ENCODE data around the gene FGD4.
"Not testable (repeated sequence)": the region's sequence is repeated elsewhere in the genome, so short reads cannot be mapped to it uniquely, and the experiment has no call there.

The FGD4 gene

DNA sequence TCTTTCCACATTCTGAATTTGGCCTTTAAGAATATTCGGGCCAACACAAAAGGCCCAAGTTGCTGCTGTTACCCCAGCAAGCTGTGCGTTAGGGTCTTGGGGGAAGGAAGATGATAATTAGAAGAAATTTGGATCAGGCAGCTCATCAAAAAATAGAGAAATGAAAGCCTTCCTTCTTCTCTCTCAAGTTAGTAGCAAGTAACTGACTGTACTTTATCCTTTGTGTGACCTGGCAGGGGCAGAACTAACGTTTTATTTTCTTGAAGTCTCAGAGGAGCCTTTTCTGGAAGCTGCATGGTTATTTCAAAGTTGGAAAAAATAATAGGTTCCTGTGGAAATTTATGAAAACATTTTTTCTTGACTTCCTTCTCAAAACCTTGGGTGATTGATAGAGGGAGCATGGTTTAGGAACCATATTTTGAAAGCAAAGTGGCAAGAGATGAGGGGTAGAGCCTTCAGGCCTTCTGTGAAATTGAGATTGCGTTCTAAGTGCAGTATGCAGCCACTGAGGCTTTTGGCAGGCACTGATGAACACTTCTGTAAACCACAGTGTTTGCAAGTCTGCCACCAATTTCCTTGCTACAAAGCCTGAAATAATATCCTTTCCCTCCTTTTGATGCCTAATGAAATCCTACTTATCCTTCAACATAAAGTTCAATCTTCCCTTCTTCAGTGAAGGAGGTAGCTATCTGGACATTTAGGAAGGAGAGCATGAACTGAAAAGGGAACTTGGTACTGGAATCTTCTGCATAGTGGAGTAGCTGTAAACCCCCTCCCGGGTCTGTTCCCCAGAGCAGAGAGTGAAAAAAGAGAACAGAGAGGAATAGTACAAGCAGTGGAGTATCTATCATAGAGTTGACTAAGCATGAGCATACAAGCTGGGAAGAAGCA, 123.2 kb downstream of the FGD4 start:
- H3K27ac Mint-ChIP-seq = no peak overlapping the region
- no peak overlapping the region for H3K4me3 Mint-ChIP-seq
- H3K27me3 Mint-ChIP-seq (ENCODE audit: low read depth) = no peaks in the 10 kb centered on the region
- H3K36me3 Mint-ChIP-seq (ENCODE audit: low read depth) = no peaks in the 10 kb centered on the region
- no peaks in the 10 kb centered on the region for H3K9me3 Mint-ChIP-seq
- peaks cover 7% of the 10 kb centered on the region for H3K4me1 Mint-ChIP-seq (ENCODE audit: low read depth)

DNA sequence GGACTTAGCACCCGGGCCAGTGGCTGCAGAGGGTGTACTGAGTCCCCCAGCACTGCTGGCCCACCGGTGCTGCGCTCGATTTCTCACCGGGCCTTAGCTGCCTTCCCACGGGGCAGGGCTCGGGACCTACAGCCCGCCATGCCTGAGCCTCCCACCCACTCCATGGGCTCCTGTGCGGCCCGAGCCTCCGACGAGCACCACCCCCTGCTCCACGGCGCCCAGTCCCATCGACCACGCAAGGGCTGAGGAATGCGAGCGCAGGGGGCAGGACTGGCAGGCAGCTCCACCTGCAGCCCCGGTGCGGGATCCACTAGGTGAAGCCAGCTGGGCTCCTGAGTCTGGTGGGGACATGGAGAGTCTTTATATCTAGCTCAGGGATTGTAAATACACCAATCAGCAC, 126.4 kb downstream of the FGD4 start:
- not testable (repeated sequence) for H3K36me3 Mint-ChIP-seq (ENCODE audit: low read depth); H3K27me3 Mint-ChIP-seq (ENCODE audit: low read depth); H3K4me3 Mint-ChIP-seq; H3K4me1 Mint-ChIP-seq (ENCODE audit: low read depth); H3K9me3 Mint-ChIP-seq; H3K27ac Mint-ChIP-seq

DNA sequence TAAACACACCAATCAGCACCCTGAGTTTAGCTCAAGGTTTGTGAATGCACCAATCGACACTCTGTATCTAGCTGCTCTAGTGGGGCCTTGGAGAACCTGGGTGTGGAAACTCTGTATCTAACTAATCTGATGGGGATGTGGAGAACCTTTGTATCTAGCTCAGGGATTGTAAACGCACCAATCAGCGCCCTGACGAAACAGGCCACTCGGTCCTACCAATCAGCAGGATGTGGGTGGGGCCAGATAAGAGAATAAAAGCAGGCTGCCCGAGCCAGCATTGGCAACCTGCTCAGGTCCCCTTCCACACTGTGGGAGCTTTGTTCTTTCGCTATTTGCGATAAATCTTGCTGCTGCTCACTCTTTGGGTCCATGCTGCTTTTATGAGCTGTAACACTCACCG, 127.0 kb downstream of the FGD4 start:
- not testable (repeated sequence) for H3K9me3 Mint-ChIP-seq; H3K27ac Mint-ChIP-seq; H3K27me3 Mint-ChIP-seq (ENCODE audit: low read depth); H3K4me1 Mint-ChIP-seq (ENCODE audit: low read depth); H3K36me3 Mint-ChIP-seq (ENCODE audit: low read depth); H3K4me3 Mint-ChIP-seq

DNA sequence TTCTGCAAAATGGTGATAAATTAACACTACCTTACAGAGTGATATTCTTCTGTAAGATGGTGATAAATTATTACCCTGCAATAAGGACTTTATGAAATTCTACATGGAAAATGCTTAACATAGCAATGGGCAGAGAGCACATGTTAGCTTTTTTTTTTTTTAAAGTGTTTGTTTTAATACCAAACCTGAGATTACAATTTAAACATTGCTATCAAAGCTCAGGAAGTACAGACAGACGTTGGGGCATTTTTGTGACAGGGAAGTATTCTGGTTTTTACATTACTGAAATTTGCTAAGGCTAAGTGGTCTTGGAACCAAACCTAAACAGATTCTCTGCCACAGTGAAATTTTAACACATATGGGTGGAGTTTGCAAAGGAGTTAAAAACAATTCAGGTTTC, 133.1 kb downstream of the FGD4 start:
- no peak overlapping the region for H3K4me3 Mint-ChIP-seq
- H3K36me3 Mint-ChIP-seq (ENCODE audit: low read depth) = no peaks in the 10 kb centered on the region
- no peaks in the 10 kb centered on the region for H3K9me3 Mint-ChIP-seq
- H3K4me1 Mint-ChIP-seq (ENCODE audit: low read depth) = peaks cover 5% of the 10 kb centered on the region
- peaks cover 33% of the 10 kb centered on the region for H3K27me3 Mint-ChIP-seq (ENCODE audit: low read depth)
- H3K27ac Mint-ChIP-seq = no peak overlapping the region

DNA sequence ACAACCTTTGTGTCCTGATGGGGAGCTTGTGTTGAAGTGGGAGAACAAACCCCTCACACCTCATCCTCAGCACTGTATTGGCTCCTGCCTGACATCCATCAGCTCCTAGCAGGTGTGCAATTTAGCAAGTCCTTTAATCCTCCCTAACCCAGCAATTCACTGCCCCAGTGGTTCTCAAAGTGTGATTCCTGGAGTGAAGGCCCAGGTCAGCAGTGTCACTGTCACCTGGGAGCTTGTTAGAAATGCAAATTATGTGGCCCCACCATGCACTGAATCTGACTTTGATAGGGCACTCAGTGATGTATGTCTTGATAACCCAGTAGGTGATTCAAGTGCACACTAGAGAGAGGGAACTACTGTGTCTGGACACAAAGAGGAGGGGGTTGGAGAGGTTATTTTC, 133.6 kb downstream of the FGD4 start:
- Mint-ChIP-seq H3K27me3 (ENCODE audit: low read depth) (peaks cover 34% of the 10 kb centered on the region), H3K36me3 (ENCODE audit: low read depth) (no peaks in the 10 kb centered on the region), H3K4me1 (ENCODE audit: low read depth) (peaks cover 3% of the 10 kb centered on the region), H3K4me3 (no peak overlapping the region), H3K9me3 (no peaks in the 10 kb centered on the region), H3K27ac (no peak overlapping the region)

DNA sequence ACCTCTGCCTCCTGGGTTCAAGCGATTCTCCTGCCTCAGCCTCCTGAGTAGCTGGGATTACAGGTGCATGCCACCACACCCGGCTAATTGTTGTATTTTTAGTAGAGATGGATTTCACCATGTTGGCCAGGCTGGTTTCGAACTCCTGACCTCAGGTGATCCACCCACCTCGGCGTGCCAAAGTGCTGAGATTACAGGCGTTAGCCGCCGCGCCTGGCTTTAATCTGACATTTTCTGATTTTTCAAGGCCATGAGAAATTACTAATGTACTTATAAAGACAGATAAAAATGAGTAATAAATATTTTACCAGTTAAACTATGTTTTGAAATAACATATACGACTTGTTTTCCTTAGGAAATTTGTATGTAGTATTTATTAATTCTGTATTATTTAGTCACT, 134.1 kb downstream of the FGD4 start:
- H3K27me3 Mint-ChIP-seq (ENCODE audit: low read depth) = peaks cover 37% of the 10 kb centered on the region
- H3K4me3 Mint-ChIP-seq, H3K27ac Mint-ChIP-seq: not testable (repeated sequence)

DNA sequence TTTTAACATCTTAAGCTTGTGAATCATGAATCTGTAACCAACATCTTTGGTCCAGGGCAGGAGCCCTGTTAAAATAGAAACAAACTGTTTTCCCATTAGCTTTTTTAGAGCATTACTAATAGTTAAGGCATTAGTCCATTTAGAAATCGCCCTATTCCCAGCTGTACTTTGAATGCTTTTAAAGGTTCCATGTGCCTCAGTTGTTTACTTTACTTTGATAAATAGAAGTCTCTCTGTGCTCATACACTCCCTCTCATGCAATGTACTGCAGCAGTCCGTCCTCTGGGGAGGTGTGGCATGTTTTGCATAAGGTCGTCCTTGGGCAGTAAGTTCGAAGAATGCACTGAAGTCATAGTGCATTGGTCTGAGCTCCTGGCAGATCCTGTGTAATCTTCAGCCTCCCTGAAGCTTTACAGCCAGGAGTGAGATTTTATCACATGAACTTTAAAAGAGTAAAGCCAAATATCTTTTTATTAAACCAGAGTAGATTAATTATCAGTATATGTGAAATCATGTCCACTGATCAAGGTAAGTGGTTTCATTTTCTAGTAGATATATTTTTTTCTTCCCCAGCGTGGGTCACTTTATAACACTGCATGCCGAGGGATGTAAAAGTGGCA, 134.7 kb downstream of the FGD4 start:
- Mint-ChIP-seq H3K27me3 (ENCODE audit: low read depth) (peaks cover 43% of the 10 kb centered on the region), H3K36me3 (ENCODE audit: low read depth) (no peaks in the 10 kb centered on the region), H3K4me1 (ENCODE audit: low read depth) (peaks cover 3% of the 10 kb centered on the region), H3K27ac (no peak overlapping the region), H3K4me3 (no peak overlapping the region), H3K9me3 (no peaks in the 10 kb centered on the region)

More for the DNA sequence above, 134.1 kb downstream of the FGD4 start:
- not testable (repeated sequence) for H3K36me3 Mint-ChIP-seq (ENCODE audit: low read depth); H3K9me3 Mint-ChIP-seq; H3K4me1 Mint-ChIP-seq (ENCODE audit: low read depth)

DNA sequence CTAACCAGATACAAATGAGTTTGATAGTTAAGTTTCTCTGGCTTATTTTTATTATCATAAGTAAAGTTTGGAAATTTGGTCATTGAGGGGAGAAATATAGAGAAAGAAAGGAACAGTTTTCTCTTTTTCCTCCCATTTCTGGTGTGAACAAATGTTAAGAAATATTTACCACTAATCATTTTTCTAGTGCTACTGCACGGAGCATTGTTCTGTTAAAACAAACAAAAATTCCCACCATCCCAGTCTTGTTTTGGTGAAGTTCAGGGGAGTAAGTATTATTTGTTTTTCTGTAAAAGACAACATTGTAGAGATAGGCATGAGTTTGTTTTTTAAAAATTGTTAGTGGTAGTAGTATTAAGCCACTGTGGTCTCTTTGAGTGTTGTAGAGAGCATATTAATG, 135.3 kb downstream of the FGD4 start:
- Mint-ChIP-seq H3K36me3 (ENCODE audit: low read depth) (no peaks in the 10 kb centered on the region), H3K27me3 (ENCODE audit: low read depth) (peaks cover 44% of the 10 kb centered on the region), H3K9me3 (no peaks in the 10 kb centered on the region), H3K27ac (no peak overlapping the region), H3K4me3 (no peak overlapping the region), H3K4me1 (ENCODE audit: low read depth) (peaks cover 3% of the 10 kb centered on the region)

DNA sequence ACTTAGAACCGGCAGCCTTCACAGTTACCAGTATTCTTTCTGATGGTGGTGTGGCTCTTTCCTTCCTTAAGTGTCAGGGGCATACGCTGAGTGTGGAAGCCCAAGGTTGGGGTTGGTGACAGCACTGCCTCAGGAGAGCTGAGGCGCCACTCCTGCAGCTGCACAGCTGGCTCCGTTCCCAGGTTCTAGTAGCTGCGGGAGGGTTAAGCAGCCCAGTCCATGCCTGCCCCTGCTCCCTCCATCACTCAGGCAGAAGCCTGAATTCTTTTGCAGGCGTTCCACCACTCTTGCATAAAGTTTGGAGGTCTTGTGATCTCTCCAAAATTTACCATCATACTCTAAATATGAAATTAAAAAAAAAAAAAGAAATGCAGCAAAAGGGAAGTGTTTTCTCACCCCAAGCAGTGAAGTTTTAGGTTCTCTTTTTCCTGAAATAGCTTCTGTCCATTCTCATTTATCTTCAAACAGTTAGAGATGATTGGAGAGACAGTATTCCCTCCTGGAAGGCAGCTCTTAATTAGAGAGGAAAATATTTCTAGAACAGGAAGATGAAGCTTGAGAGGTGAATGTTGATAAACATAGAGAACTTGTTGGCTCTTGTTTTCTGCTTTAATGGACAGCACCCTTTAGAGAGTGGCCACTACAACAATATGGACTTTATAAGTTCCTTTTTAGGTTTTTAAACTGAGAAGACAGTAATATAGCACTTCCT, 136.1 kb downstream of the FGD4 start:
- Mint-ChIP-seq H3K27ac (no peak overlapping the region), H3K27me3 (ENCODE audit: low read depth) (peaks cover 48% of the 10 kb centered on the region), H3K9me3 (no peaks in the 10 kb centered on the region), H3K36me3 (ENCODE audit: low read depth) (no peaks in the 10 kb centered on the region), H3K4me3 (no peak overlapping the region), H3K4me1 (ENCODE audit: low read depth) (peaks cover 3% of the 10 kb centered on the region)

DNA sequence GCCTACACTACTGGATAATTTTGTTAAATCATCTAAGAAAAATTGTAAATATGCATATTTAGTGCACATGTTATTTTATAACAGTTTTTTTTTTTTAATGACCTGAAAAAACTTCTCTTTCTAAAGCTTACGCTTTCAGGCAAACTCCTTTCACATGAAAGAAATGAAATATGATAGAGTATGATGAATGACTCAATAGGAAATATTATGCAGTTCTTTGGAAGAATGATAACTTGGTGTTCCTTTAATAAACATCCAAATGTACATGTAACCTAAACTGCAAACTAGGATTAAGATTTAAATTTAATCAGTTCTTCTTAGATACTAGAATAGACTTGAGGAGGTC, 136.6 kb downstream of the FGD4 start:
- peaks cover 3% of the 10 kb centered on the region for H3K4me1 Mint-ChIP-seq (ENCODE audit: low read depth)
- H3K9me3 Mint-ChIP-seq = no peaks in the 10 kb centered on the region
- no peak overlapping the region for H3K4me3 Mint-ChIP-seq
- no peak overlapping the region for H3K27ac Mint-ChIP-seq
- H3K36me3 Mint-ChIP-seq (ENCODE audit: low read depth) = no peaks in the 10 kb centered on the region
- H3K27me3 Mint-ChIP-seq (ENCODE audit: low read depth) = peaks cover 48% of the 10 kb centered on the region

DNA sequence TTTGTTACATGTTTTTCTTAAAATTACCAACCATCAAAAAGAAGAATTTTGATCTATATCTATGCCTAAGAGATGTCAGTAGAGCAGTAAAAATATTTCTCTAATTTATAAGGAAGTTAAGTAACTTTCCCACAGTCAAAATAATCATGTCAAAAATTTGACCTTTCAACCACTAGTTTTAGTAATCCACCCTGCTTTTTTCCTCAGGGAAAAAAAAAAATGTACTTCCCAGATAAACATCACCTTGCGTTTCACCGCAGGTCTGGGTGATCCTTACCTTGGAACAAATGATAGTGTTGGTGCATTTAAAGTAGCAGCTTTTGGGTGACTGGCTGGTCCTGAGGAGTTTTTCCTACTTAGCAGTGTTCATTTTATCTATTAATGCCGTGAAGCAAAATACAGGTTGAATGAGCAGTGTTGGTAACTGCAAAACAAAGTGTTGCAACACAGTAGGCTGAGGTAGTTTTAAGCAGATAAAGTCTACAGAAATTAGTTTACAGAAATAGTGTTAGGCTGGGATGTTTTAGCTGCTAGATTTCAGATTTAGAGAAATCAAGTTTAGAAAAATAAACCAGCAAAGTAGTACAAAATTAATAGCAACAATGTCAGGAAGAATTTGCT, 142.5 kb downstream of the FGD4 start:
- peaks cover 27% of the 10 kb centered on the region for H3K27me3 Mint-ChIP-seq (ENCODE audit: low read depth)
- no peaks in the 10 kb centered on the region for H3K36me3 Mint-ChIP-seq (ENCODE audit: low read depth)
- H3K9me3 Mint-ChIP-seq = no peaks in the 10 kb centered on the region
- H3K27ac Mint-ChIP-seq = no peak overlapping the region
- H3K4me1 Mint-ChIP-seq (ENCODE audit: low read depth) = no peaks in the 10 kb centered on the region
- H3K4me3 Mint-ChIP-seq = no peak overlapping the region

DNA sequence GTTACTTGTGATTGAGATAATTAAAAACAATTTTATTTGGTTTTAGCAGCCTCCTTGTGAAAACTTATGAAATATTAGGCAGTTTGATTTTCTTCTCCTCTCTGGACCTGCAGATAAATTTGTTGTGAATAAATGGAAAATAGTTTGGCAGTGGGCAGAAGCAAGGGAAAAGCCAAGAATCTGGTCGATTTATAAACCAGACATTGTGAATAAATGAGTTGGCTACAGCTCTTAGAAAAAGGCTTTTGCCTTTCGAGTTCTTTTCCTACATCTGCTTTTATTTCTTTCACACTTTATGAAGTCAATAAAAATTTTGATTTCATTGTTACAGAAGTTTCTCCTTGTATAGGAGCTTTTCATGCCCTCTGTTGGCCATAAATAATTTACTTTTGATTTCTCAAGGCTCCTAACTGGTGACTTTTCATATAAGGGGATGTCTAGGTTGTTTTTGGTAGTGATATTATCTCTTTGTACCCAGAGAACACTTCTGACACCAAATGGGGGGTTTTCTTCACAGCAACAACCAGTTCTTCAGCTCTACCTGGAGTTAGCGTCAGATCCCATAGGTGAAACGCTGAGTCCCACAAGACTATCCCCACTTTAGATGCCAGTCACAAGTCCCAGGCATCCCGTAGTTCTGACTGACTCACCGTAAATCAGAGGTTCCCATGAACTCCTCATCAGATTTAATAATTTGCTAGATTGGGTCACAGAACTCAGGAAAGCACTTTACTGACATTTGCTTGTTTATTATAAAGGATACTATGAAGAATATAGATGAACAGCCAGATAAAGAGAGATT, 143.3 kb downstream of the FGD4 start:
- H3K9me3 Mint-ChIP-seq = no peaks in the 10 kb centered on the region
- peaks cover 23% of the 10 kb centered on the region for H3K27me3 Mint-ChIP-seq (ENCODE audit: low read depth)
- H3K4me1 Mint-ChIP-seq (ENCODE audit: low read depth) = no peaks in the 10 kb centered on the region
- H3K36me3 Mint-ChIP-seq (ENCODE audit: low read depth) = no peaks in the 10 kb centered on the region
- H3K4me3 Mint-ChIP-seq = no peak overlapping the region
- H3K27ac Mint-ChIP-seq = no peak overlapping the region

DNA sequence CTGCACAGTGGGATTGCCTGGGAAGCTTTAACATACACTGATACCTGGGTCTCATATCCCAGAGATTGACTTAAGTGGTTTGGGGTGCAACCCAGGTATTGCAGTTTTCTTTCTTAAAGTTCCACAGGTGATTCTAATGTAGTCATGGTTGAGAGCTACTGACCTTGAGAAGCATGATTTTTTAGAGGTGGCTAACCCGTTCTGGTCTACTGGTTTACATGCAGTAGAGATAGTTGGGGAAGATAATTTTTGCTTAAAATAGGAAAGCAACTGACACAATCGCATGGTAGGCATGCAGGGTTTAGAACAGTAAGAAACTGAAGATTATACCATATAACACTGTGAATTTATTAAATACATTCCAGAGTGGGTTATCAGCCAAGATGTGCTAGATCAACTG, 145.5 kb downstream of the FGD4 start:
- H3K36me3 Mint-ChIP-seq (ENCODE audit: low read depth) = no peaks in the 10 kb centered on the region
- no peak overlapping the region for H3K27ac Mint-ChIP-seq
- H3K4me1 Mint-ChIP-seq (ENCODE audit: low read depth) = no peaks in the 10 kb centered on the region
- peaks cover 16% of the 10 kb centered on the region for H3K27me3 Mint-ChIP-seq (ENCODE audit: low read depth)
- H3K4me3 Mint-ChIP-seq = no peak overlapping the region
- H3K9me3 Mint-ChIP-seq = no peaks in the 10 kb centered on the region

DNA sequence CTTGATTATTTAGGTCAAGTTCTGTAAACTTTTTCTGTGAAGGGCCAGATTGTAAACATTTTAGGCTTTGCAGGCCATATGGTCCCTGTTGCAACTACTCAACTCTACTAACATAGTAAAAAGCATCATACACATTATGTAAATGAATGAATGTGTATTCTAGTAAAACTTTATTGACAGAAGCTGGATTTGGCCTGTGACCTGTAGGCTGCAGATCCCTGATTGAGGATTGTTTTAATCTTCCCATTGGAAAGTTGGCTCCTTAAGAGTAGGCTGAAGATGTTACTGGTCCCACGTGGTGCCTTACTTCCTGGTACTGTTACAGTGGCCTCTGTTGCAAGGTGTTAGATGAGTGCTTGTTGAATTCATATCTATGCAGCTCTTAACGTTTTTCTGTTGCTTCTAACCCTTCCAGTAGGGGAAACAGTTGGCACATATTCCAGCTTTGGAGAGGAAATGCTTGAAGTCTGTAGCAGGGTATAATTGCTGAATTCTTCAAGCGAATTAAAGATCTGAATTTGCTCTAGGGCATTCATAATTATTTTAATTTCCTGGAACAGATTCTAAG, 146.1 kb downstream of the FGD4 start:
- Mint-ChIP-seq H3K4me1 (ENCODE audit: low read depth) (no peaks in the 10 kb centered on the region), H3K27ac (no peak overlapping the region), H3K9me3 (no peaks in the 10 kb centered on the region), H3K27me3 (ENCODE audit: low read depth) (peaks cover 11% of the 10 kb centered on the region), H3K4me3 (no peak overlapping the region), H3K36me3 (ENCODE audit: low read depth) (no peaks in the 10 kb centered on the region)
